H9 (cell line): ENCODE measurements around the gene KBTBD12. TPM values are rescaled to one million over a fixed set of nuclear protein-coding genes. Genes with fewer than 3 reads are reported as not detected.

Experiments used
- DNase-seq: peaks from one replicate; pipeline ENCODE4 v3.0.0-alpha.2; 2017
- H2AFZ ChIP-seq: one replicate; pipeline ENCODE4 v1.6.1; 2013; ENCODE audit warnings: mild to moderate bottlenecking, low read length, control low read depth, moderate library complexity
- H2AK5ac ChIP-seq: 2 replicates; pipeline ENCODE4 v1.6.1; 2013; ENCODE audit warnings: low read length, control low read depth, mixed read lengths; ENCODE audit not compliant: insufficient read length
- H2BK120ac ChIP-seq: one replicate; pipeline ENCODE4 v1.6.1; 2013; ENCODE audit warnings: low read depth, mild to moderate bottlenecking, low read length, control low read depth, inconsistent platforms; ENCODE audit not compliant: poor library complexity, severe bottlenecking
- H2BK12ac ChIP-seq: 2 replicates; pipeline ENCODE4 v1.6.1; 2013; ENCODE audit warnings: low read length, control low read depth, mixed read lengths, low read depth; ENCODE audit not compliant: insufficient read length
- H2BK15ac ChIP-seq: 2 replicates; pipeline ENCODE4 v1.6.1; 2013; ENCODE audit warnings: low read depth, low read length, control low read depth
- H2BK20ac ChIP-seq: one replicate; pipeline ENCODE4 v1.6.1; 2013; ENCODE audit warnings: low read depth, mild to moderate bottlenecking, low read length, control low read depth, inconsistent platforms; ENCODE audit not compliant: poor library complexity, severe bottlenecking
- H2BK5ac ChIP-seq: 2 replicates; pipeline ENCODE4 v1.6.1; 2013; ENCODE audit warnings: low read length, control low read depth, mixed read lengths; ENCODE audit not compliant: insufficient read length
- H3K14ac ChIP-seq: 2 replicates; pipeline ENCODE4 v1.6.1; 2013; ENCODE audit warnings: low read length, control low read depth; ENCODE audit not compliant: insufficient read depth
- H3K18ac ChIP-seq: 2 replicates; pipeline ENCODE4 v1.6.1; 2013; ENCODE audit warnings: low read depth, mild to moderate bottlenecking, mixed read lengths, low read length, control low read depth; ENCODE audit not compliant: insufficient read length
- H3K23ac ChIP-seq: 2 replicates; pipeline ENCODE4 v1.6.1; 2013; ENCODE audit warnings: low read length, control low read depth, mixed read lengths, low read depth; ENCODE audit not compliant: insufficient read length
- H3K23me2 ChIP-seq: 2 replicates; pipeline ENCODE4 v1.6.1; 2013; ENCODE audit warnings: low read depth, mild to moderate bottlenecking, mixed read lengths, low read length, control low read depth; ENCODE audit not compliant: insufficient read length, poor library complexity, severe bottlenecking
- H3K27ac ChIP-seq: 2 replicates; pipeline ENCODE4 v1.5.1; 2013; ENCODE audit warnings: low read length, control low read depth, mixed read lengths, low read depth; ENCODE audit not compliant: insufficient read length
- H3K27me3 ChIP-seq: 2 replicates; pipeline ENCODE4 v1.6.1; 2013; ENCODE audit warnings: low read length, control low read depth, inconsistent platforms; ENCODE audit not compliant: insufficient read depth
- H3K4ac ChIP-seq: 2 replicates; pipeline ENCODE4 v1.6.1; 2013; ENCODE audit warnings: low read depth, mild to moderate bottlenecking, control low read depth, inconsistent platforms, low read length, moderate library complexity
- H3K4me1 ChIP-seq: 2 replicates; pipeline ENCODE4 v1.6.1; 2013; ENCODE audit warnings: low read length, control low read depth, inconsistent platforms; ENCODE audit not compliant: insufficient read depth
- H3K4me2 ChIP-seq: 2 replicates; pipeline ENCODE4 v1.6.1; 2013; ENCODE audit warnings: low read length, control low read depth, mixed read lengths; ENCODE audit not compliant: insufficient read length, insufficient read depth
- H3K56ac ChIP-seq: 2 replicates; pipeline ENCODE4 v1.6.1; 2013; ENCODE audit warnings: low read depth, mild to moderate bottlenecking, mixed read lengths, low read length, control low read depth; ENCODE audit not compliant: insufficient read length
- H3K79me1 ChIP-seq: 2 replicates; pipeline ENCODE4 v1.6.1; 2013; ENCODE audit warnings: low read depth, mild to moderate bottlenecking, moderate library complexity, low read length, control low read depth, inconsistent platforms; ENCODE audit not compliant: insufficient read depth, poor library complexity, severe bottlenecking
- H3K79me2 ChIP-seq: 2 replicates; pipeline ENCODE4 v1.6.1; 2013; ENCODE audit warnings: low read length, control low read depth, inconsistent platforms; ENCODE audit not compliant: insufficient read depth
- H3K9ac ChIP-seq: 2 replicates; pipeline ENCODE4 v1.6.1; 2013; ENCODE audit warnings: low read length, control low read depth, mixed read lengths; ENCODE audit not compliant: insufficient read length; ENCODE audit errors: extremely low read depth
- H3K9me3 ChIP-seq: one replicate; pipeline ENCODE4 v1.6.1; 2013; ENCODE audit warnings: low read depth, low read length, inconsistent platforms; ENCODE audit not compliant: control insufficient read depth
- H3T11ph ChIP-seq: one replicate; pipeline ENCODE4 v1.6.1; 2013; ENCODE audit warnings: mild to moderate bottlenecking, low read length, control low read depth, inconsistent platforms
- H4K20me1 ChIP-seq: one replicate; pipeline ENCODE4 v1.6.1; 2013; ENCODE audit not compliant: control insufficient read depth, insufficient read length, insufficient read depth
- H4K5ac ChIP-seq: 2 replicates; pipeline ENCODE4 v1.6.1; 2013; ENCODE audit warnings: low read depth, mild to moderate bottlenecking, mixed read lengths, low read length, control low read depth; ENCODE audit not compliant: insufficient read length
- H4K8ac ChIP-seq: replicated peaks from 2 replicates; pipeline ENCODE4 v1.6.1; 2013; ENCODE audit warnings: low read length, control low read depth, mixed read lengths, low read depth; ENCODE audit not compliant: insufficient read length
- H4K91ac ChIP-seq: 2 replicates; pipeline ENCODE4 v1.6.1; 2013; ENCODE audit warnings: low read depth, mild to moderate bottlenecking, moderate library complexity, mixed read lengths, low read length, control low read depth; ENCODE audit not compliant: insufficient read length
- H3K27ac Mint-ChIP-seq, 3 experiments: 2 replicates in 2 of 3; 3 replicates in 1 of 3; pipeline ENCODE4 v1.8.0; 2020 to 2021; ENCODE audit warnings: mixed read lengths in 3 of 3, mild to moderate bottlenecking in 1 of 3, moderate library complexity in 1 of 3
- H3K27me3 Mint-ChIP-seq: 2 replicates; pipeline ENCODE4 v1.8.0; 2021; ENCODE audit warnings: low read depth, mild to moderate bottlenecking, moderate library complexity, mixed read lengths
- H3K36me3 Mint-ChIP-seq, 3 experiments: 2 replicates in 2 of 3; 3 replicates in 1 of 3; pipeline ENCODE4 v1.8.0; 2020 to 2021; ENCODE audit warnings: low read depth in 3 of 3, mixed read lengths in 3 of 3; ENCODE audit not compliant: insufficient read depth in 1 of 3
- H3K4me1 Mint-ChIP-seq, 2 experiments: 2 replicates each; pipeline ENCODE4 v1.8.0; 2020; ENCODE audit warnings: mixed read lengths in 2 of 2
- H3K4me3 Mint-ChIP-seq, 2 experiments: 2 replicates in 1 of 2; 3 replicates in 1 of 2; pipeline ENCODE4 v1.8.0; 2020 to 2021; ENCODE audit warnings: mild to moderate bottlenecking in 2 of 2, mixed read lengths in 2 of 2, moderate library complexity in 1 of 2
- H3K9me3 Mint-ChIP-seq, 2 experiments: 2 replicates in 1 of 2; 3 replicates in 1 of 2; pipeline ENCODE4 v1.8.0; 2020; ENCODE audit warnings: mild to moderate bottlenecking in 2 of 2, mixed read lengths in 2 of 2, moderate library complexity in 1 of 2
- CTCF ChIP-seq: fragments of 200-600 bp; sonication (generic); conservative IDR thresholded peaks from 3 replicates; pipeline ENCODE4 v1.8.0; 2021; ENCODE audit warnings: antibody characterized with exemption, mild to moderate bottlenecking
- total RNA-seq: library from RNA; stranded (reverse); gene quantifications from 2 replicates; pipeline ENCODE4 v1.2.1, GENCODE V29; 2021

Gene KBTBD12
- total RNA-seq, 1 experiment from 2014 or later = not detected

- Histone ChIP-seq H3K56ac (no peak overlapping the region), H3K27me3 (no peaks in the 10 kb centered on the region), H3K79me1 (no peaks in the 10 kb centered on the region), H4K91ac (no peak overlapping the region), H3K9ac (no peak overlapping the region), H2BK12ac (no peak overlapping the region), H3K23ac (no peak overlapping the region), H4K20me1 (no peaks in the 10 kb centered on the region), H3K4me1 (no peaks in the 10 kb centered on the region), H3K4me2 (no peak overlapping the region), H3K4ac (no peak overlapping the region), H3K18ac (no peak overlapping the region), H2BK15ac (no peak overlapping the region), H4K5ac (no peak overlapping the region), H2BK120ac (no peak overlapping the region), H4K8ac (no peak overlapping the region), H2AFZ (no peak overlapping the region), H3K79me2 (no peaks in the 10 kb centered on the region), H3K27ac (no peak overlapping the region), H2AK5ac (no peak overlapping the region), H3T11ph (no peak overlapping the region), H3K9me3 (no peaks in the 10 kb centered on the region), H3K23me2 (no peaks in the 10 kb centered on the region), H3K14ac (no peak overlapping the region; the same call in 1 of the 2 replicates), H2BK5ac (no peak overlapping the region), H2BK20ac (no peak overlapping the region)
- Mint-ChIP-seq H3K27me3 (peaks cover 82% of the 10 kb centered on the region), H3K36me3 (no peaks in the 10 kb centered on the region), H3K9me3 (no peaks in the 10 kb centered on the region), H3K4me1 (peaks cover 4 to 7% of the 10 kb centered on the region in 2 experiments; a peak in 3 of 4 replicates), H3K27ac (no peak overlapping the region), H3K4me3 (no peak overlapping the region)
- no peak for DNase-seq
- no peak for TF ChIP-seq CTCF
Measured at GRCh38 chr3:127994011-127994410, 79.0 kb downstream of the KBTBD12 start.
